GM12864 (cell line): Measurements from ENCODE around the gene PGAP6.
A peak's percentile ranks its signal among the peaks of the same experiment; 100 is the strongest.
"Not testable (repeated sequence)": the region's sequence is repeated elsewhere in the genome, so short reads cannot be mapped to it uniquely, and the experiment has no call there.

Experiments
- DNase-seq: peaks from one replicate; pipeline ENCODE4 v3.0.0-alpha.2; 2011; ENCODE audit warnings: low read depth
- H3K4me3 ChIP-seq: 2 replicates; pipeline ENCODE4 v1.5.1; 2011; ENCODE audit warnings: mild to moderate bottlenecking, low read depth, low read length, control low read depth
- CTCF ChIP-seq: IDR thresholded peaks from 2 replicates; pipeline ENCODE4 v1.5.1; 2011; ENCODE audit warnings: low read depth, mild to moderate bottlenecking, moderate library complexity, low read length, control low read depth, inconsistent platforms; ENCODE audit errors: missing control alignments

The PGAP6 gene

GRCh38 chr16:336269-336668, 45.5 kb downstream of the PGAP6 start:
- no peak for DNase-seq
- TF ChIP-seq CTCF, result no peak
- no peak overlapping the region for H3K4me3 ChIP-seq

DNA sequence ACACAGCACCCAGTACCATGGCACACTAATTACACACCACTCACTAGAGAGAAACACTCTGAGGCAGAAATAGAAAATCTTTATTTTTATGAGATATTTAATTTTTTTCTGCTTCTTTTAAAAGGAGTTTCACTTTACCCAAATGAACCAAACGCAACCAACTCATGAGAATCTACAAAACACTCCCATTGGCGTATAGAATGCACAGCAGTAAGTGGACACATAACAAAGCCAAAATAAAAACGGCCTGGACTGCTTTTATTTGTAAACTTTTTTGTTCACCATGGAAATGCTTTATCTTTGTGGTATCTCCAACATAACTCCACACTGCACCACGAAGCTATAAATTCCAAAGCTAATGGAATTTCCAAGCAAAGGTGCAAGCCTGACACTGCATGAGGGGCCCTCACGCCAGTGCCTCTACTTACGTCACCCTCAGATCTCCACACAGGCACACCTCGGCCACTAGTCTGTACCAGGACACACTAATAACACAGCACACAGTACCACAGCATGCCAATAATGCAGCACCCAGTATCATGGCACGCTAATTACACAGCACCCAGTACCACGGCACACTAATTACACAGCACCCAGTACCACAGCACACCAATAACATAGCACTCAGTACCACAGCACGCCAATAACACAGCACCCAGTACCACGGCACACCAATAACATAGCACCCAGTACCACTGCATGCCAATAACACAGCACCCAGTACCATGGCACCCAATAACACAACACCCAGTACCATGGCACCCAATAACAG, 46.7 kb downstream of the PGAP6 start:
- not testable (repeated sequence) for H3K4me3 ChIP-seq, DNase-seq

GRCh38 chr16:334164-334832, 47.5 kb downstream of the PGAP6 start:
- DNase-seq, H3K4me3 ChIP-seq: not testable (repeated sequence)

DNA sequence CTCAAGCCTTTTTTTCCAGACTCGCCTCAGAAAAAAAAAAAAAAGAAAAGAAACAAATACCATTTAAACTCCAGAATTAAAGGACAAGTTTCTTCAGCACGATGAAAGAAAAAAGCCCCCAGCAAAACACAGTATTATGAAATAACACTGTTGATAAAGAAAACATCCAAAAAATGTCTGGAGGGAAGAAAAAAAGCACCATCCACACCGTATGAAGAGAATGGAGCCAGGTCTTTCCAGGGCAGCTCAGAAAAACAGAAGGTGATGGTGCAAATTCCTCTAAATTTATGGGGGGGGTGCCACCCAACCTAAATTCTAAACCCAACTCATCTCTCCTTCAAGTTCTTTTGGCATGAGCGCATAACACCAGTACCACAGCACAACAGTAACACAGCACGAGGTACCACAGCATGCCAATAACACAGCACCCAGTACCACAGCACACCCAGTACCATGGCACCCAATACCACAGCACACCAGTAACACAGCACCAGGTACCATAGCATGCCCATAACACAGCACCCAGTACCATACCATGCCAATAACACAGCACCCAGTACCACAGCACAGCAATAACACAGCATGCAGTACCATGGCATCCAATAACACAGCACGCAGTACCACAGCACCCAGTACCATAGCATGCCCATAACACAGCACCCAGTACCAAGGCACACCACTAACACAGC, 48.2 kb downstream of the PGAP6 start:
- no peak for TF ChIP-seq CTCF
- no peak for DNase-seq
- no peak overlapping the region for H3K4me3 ChIP-seq

GRCh38 chr16:331181-331814, 50.5 kb downstream of the PGAP6 start:
- DNase-seq, H3K4me3 ChIP-seq: not testable (repeated sequence)

DNA sequence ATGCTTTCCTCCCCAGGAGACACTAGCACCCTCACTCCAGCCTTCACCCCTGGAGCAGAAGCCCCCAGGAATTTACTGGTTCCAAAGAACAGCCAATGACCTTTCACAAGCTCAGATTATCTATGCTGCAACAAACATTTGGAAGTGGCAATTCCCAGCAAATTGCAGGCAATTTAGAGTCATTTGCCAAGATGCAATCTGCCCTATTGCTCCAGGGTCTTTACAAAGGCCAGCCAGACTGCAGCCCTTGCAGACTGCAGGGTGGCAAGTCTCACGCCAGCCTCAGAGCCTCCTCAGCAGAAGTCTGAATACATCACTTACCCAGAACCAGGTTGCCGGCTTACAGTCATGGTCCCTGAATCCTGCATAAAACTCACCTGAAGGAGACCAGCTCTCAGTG, 51.0 kb downstream of the PGAP6 start:
- TF ChIP-seq CTCF, result no peak
- no peak for DNase-seq
- H3K4me3 ChIP-seq, result no peak overlapping the region

GRCh38 chr16:325375-326145, 56.2 kb downstream of the PGAP6 start:
- peak overlapping the region; percentile 39 for H3K4me3 ChIP-seq
- no peak for DNase-seq
- no peak for TF ChIP-seq CTCF
